Stimulated activated CD4-positive, alpha-beta T cell treated with anti-CD3 and anti-CD28 coated beads, Interleukin-1b, Interleukin-23, amount 100 ng/mL, for 48 hours (primary cell): ENCODE results near the gene NOS2.
"Not testable (repeated sequence)": the region's sequence is repeated elsewhere in the genome, so short reads cannot be mapped to it uniquely, and the experiment has no call there.

ENCODE experiments used
- DNase-seq: peaks from one replicate; pipeline ENCODE4 v3.0.0-alpha.2; 2020

Gene NOS2

DNA sequence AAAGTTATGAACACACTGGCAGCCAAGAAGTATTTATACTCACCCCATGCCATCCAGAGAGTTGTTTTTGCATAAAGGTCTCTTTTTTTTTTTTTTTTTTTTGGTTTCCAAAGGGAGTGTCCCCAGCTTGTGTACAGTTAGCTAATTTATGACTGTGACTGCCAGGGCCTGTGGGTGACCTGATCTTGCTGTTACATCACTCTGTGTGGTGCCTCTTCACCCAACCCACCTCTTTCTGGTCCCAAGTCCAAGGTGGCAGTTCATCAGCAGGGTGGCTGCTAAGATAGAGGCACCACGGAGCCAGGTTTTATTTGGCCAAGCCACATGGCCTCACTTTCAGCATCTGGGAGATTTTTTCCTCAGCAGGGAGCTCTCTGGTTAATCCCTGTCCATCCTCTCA lies at the start of gene NOS2:
NOS2 (minus strand) TSS at position 8 of the 400 bp plus-strand sequence. CDS start 1,720 bp downstream, outside the sequence.
- no peak for DNase-seq

DNA sequence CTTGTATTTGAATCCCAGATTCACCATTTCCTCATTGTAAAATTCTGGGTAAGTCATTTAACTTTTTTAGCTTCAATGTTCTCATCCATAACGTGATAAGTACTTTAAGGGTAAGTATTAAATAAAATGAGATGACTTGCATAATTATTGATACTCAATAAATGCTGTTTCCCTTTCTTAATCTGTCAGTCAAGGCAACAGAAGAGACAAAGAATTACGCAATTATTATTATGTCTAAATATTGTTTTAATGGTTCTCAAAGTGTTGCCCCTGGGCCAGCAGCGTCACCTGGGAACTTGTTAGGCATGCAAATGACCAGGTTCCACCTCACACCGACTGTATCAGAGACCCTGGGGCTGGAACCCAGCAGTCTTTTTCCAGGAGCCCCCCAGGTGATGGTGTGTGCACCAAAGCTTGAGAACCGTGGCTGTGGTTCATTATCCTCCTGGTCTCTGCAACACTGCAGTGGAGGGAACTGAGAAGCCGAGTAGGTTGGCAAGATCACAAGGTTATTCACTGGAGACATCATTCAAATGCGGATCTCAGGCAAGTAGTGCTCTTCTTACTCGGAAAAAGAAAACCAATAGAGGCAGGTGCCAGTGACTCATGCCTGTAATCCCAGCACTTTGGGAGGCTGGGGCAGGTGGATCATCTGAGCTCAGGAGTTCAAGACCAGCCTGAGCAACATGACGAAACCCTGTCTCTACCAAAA lies 49.3 kb upstream of the NOS2 start:
- DNase-seq: no peak

DNA sequence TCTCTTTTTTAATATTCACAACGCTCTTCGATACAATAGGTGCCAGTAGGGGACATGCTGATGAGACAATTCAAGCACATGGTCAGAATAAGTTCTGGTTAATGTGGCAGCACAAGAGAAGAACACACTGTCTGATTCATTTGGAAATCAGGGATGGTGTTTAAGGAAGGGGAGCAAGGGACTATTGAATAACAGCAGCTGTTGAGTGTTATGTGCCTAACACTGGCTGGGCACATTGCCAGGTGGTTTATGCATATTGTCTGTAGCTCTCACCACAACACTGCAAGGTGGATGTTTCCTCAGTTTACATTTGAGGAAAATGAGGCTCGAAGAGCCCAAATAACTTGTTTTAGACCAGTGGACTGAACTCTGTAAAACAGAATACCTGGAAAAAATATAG lies 48.6 kb upstream of the NOS2 start:
- DNase-seq: no peak

DNA sequence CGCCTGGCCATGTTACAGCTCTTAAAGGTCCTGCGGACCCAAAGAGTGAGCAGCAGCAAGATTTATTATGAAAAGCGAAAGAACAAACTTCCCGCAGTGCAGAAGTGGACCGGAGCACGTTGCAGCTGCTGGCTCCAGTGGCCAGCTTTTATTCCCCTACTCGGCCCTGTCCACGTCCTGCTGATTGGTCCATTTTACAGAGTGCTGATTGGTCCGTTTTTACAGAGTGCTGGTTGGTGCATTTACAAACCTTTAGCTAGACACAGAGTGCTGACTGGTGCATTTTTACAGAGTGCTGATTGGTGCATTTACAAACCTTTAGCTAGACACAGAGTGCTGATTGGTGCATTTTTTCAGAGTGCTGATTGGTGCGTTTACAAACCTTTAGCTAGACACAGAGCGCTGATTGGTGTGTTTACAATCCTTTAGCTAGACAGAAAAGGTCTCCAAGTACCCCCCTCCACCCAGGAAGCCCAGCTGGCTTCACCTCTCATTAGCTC lies 46.5 kb upstream of the NOS2 start:
- not testable (repeated sequence) for DNase-seq

DNA sequence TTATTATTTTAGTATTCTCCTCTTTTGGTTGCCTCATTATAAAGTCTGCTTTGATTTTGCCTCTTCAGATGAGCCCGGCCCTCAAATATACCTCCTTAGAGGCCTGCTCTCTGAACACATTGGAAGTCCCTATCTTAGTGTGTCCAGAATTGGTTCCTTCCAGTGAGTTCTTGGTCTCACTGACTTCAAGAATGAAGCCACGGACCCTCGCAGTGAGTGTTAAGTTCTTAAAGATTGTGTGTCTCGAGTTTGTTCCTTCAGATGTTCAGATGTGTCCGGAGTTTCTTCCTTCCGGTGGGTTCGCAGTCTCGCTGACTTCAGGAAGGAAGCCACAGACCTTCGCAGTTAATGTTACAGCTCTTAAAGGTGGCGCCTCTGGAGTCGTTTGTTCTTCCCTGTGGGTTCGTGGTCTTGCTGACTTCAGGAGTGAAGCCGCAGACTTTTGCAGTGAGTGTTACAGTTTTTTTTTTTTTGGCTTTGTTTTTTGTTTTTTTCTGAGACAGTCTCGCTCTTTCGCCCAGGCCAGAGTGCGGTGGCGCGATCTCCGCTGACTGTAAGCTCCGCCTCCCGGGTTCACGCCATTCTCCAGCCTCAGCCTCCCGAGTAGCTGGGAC lies 45.8 kb upstream of the NOS2 start:
- DNase-seq: peak; percentile 10

DNA sequence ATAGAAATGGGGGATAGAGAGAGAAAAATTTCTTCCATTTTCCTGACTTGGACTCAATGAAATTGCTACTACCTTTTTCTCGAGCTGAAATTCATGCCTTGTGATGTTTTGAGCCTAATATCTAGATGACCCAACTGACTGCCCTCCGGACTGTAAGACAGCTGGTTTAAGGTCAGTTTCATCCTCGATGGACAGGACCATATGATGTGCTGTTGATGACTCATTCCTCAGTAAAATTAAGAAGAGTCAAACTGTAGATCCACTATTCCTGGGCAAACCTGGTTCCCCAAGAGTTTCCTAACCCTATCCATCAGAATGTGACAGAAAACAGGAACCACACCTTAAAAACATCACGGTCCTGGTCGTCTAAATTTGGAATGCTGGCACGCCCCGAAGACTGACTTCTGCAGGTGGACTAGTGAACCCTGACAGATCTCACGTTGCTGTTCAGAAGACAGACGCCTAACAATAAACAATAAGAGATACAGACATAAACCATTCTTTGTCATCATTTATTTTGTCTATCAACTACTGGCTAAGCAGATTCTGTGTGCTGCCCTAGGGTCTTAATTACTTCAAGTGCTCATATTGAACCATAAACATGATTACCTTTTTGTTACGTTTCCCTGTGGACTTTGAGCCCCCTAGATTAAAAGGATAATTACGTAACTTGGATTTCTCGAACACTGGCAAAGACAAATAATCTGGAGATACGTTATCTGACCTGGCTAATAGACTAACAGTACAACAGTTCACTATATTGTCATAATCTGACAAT lies 45.1 kb upstream of the NOS2 start:
- DNase-seq: no peak

DNA sequence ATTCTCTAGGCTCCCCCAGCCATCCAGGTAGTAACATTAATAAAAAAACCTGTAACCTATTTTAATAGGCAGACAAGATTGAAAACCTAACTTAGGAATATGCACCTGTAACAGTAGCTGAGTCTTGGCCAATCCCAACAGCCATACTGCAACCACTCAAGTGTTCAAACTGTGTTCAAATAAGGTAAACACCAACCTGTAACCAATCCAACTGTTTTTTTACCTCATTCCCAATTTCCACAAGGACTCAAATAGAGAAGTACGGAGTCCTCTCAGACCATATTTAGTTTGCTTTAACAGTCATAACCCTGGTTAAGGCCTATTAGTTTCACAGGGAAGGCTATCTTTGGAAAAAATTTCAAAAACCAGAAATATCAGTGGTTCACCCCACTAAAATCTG lies 40.4 kb upstream of the NOS2 start:
- DNase-seq: no peak

DNA sequence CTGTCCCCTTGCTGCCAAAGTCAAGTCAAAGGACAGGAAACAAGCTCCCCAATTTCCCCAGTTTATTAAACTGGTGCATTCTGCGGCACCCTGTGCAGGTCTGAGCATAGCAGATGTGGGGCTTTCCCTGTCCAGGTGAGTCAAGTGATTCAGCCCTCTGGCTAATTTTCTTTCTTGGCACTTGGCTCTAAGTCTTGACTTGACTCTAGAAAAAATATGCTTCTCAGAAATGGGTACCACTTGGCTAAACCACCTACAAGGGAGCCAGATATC lies 40.0 kb upstream of the NOS2 start:
- DNase-seq: not testable (repeated sequence)

DNA sequence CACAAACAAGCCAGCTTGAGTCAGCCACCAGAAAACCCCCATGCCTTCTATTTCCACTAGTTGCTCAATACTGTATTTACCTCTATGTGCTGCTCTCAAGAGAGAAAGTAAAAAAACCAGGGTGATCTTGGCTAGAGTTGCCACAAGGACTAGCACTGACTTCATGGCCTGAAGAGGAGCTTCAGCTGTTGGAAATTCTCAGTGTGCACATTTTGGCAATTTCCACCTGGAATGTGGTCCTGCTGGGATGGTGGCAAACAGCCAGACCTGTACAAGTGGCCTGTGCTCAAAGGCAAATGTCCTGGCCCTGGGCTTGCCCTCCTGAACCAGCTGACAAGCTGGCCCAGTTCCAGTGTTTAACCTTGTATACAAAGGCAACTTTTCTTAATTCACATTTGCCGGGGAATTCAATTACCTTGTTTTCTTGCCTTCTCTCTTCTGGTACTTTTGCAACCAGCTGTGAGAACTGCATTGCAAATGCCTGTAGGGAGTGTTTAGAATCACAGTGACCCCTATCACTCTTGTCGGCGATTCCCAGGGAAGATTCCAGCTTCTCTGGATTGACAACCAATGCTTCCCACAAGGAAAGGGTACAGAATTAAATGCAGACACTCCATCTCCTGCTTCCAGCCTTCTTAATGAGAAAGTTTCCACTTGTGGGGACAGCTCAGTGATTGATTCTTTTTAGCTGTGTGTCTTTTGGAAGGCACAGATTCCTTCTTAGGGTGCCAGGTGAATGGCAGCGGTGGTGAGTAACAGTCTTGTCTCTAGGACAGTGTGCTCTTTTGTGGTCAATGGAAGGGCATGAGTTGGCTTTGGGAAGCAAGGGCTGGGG lies 39.5 kb upstream of the NOS2 start:
- not testable (repeated sequence) for DNase-seq

DNA sequence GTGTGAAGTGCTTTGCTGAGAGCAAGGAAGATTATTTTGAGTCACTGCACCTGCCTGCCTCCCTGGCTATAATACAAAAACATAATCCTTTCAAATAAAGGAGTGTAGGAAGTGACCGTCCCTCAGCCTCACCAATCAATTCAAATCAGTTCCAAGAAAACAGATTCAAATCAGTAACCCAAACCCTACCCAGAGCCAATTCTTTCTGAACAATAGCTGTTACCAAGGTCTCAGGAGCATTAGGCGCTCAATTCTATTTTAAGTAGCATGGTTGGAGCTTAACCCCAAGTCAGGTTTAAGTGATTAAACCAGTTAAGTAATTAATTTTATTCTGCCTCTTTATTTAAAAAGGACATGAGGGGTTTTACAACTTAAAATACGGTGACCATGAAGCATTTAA lies 38.3 kb upstream of the NOS2 start:
- not testable (repeated sequence) for DNase-seq

DNA sequence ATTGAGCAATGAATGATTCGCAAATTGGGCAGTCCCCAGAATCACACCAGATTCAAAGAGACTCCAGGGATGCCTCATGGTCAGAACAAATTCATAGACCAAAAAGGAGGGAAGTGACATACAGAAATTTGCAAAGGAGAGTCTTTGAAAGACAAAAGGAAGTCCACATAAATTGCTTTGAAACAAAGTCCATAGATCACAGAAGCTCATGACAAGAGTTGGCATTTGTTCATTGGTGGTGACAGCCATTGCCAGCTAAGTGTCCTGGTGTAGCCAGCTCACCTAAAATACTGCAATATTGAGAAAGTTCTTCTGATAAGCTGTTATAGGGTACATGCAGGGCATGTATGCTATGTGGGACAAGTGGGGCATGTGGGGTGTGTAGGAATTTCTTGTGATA lies 37.4 kb upstream of the NOS2 start:
- not testable (repeated sequence) for DNase-seq

DNA sequence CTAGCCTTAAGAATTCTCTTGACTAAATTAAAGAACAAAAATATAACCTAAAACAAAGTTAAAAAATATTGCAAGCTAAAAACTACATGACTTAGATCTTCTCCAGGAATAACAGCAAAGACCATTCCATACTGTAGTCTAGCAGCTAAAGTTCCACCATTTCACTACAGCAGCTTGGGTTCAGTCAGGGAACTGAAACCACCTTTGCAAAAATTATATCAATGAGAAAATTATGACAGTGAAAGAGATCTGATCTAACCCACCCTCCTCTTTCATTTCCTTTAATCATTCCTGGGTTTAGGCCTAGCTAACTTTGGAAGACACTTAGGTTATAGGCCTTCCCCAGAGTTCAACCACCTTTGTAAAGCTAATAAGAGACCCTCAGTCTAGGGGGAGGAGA lies 36.3 kb upstream of the NOS2 start:
- no peak for DNase-seq

DNA sequence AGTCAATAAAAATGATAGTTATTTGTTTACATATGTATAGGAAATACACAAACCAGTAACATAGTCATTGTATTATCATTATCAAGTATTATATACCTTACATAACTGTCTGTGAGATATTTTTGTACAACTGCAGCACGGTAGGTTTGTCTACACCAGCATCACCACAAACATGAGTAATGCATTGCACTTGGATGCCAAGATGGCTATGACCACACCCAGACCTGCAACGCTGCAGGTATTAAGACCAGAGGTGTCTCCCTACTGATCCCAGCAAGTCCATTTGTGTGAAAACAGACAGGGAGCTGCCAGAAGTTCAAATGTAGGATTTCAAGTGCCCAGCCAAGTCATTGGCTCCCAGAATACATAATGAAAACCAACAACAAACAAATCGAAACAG lies 34.2 kb upstream of the NOS2 start:
- no peak for DNase-seq

DNA sequence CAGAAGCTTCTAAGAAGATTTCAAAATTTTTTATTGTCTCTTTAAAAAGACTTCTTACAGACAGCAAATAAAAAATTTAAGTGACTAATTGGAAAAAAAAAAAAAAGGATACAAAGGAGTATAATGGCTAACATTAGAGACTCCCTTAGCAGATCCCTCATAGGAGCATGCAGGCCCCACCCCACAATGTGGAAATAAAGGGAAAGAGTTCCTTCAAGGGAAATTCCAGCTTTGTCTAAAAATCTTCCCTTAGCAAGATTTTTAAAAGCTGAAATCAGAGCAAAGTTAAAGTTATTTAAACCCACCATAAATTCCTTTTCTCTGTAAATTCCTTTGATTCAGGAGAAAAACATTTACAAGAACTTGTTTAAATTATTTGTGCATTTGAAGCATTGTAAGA lies 32.5 kb upstream of the NOS2 start:
- no peak for DNase-seq

DNA sequence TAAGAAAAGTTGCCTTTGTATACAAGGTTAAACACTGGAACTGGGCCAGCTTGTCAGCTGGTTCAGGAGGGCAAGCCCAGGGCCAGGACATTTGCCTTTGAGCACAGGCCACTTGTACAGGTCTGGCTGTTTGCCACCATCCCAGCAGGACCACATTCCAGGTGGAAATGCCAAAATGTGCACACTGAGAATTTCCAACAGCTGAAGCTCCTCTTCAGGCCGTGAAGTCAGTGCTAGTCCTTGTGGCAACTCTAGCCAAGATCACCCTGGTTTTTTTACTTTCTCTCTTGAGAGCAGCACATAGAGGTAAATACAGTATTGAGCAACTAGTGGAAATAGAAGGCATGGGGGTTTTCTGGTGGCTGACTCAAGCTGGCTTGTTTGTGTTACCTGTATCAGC lies 29.6 kb upstream of the NOS2 start:
- DNase-seq: not testable (repeated sequence)

DNA sequence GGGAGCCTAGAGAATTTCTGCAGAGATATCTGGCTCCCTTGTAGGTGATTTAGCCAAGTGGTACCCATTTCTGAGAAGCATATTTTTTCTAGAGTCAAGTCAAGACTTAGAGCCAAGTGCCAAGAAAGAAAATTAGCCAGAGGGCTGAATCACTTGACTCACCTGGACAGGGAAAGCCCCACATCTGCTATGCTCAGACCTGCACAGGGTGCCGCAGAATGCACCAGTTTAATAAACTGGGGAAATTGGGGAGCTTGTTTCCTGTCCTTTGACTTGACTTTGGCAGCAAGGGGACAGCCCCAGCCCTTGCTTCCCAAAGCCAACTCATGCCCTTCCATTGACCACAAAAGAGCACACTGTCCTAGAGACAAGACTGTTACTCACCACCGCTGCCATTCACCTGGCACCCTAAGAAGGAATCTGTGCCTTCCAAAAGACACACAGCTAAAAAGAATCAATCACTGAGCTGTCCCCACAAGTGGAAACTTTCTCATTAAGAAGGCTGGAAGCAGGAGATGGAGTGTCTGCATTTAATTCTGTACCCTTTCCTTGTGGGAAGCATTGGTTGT lies 28.9 kb upstream of the NOS2 start:
- not testable (repeated sequence) for DNase-seq

DNA sequence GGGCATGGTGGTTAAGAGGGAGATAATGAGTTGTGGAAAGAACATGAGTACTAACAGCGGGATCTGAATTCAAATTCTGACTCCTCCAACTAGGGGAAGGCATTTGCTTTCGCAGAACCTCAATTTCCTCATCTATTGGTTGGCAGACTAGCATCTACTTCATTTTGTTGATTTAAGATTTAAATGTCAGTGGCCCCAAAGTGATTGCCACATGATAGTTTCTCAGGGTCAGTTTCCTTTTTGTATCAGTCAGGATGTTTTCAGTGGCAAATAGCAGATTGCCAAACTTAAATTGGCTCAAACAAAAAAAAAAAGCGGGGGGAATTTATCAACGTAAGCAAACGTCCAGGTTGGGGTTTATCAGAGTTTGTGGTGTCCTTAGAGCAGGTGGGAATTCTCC lies 25.1 kb upstream of the NOS2 start:
- DNase-seq: no peak

DNA sequence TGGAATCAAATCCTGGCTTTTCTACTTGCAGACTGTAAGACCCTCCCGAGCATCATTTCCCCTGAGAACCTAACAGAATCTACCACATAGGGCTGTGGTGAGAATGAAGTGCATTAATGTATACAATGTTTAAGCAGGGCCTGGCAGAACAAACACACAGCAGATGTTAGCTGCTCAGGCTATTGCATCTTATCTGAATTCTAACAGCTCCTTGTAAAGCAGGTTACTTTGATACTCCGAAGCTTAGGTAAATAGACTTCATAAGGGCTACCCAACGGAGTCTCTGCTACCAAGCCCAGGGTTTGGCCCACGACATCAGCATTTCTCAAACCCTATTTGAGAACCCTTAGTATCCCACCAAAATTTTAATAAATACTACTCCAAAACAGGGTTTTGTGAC lies 24.4 kb upstream of the NOS2 start:
- no peak for DNase-seq

DNA sequence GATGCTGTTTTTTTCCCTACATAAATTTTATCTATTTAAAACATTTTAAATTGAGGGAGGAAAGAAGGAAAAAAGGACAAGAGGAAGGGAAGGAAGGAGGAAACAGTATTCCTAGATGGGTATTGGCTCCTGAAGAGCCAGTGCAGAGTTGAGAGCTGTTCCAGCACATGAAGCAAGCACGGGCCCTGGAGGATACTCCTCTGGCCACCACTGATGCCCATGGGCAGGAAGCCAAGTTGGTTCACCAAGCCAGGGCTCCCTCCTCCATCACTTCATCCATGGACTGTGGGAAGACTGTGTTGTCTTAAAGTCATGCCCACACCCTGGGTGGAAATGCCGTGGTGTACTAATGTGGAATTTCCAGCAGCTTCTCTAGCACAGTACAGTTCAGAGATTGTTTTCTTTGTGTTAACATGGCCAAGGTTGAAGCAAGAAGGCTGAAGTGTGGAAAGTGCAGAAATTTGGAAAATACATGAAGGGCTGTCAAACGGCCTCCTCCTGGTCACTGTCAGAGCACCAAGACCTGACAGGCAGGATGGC lies 23.9 kb upstream of the NOS2 start:
- DNase-seq: no peak

DNA sequence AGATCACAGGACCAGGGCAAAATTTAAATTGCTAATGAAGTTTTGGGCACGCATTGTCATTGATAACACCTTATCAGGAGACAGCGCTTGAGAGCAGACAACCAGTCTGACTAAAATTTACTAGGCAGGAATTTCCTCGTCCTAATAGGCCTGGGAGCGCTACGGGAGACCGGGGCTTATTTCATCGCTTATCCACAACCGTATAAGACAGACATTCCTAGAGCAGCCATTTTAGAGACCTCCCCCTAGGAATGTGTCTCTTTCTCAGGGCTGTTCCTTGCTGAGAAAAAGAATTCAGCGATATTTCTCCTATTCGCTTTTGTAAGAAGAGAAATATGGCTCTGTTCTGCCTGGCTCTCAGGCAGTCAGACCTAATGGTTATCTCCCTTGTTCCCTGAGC lies 21.8 kb upstream of the NOS2 start:
- not testable (repeated sequence) for DNase-seq

DNA sequence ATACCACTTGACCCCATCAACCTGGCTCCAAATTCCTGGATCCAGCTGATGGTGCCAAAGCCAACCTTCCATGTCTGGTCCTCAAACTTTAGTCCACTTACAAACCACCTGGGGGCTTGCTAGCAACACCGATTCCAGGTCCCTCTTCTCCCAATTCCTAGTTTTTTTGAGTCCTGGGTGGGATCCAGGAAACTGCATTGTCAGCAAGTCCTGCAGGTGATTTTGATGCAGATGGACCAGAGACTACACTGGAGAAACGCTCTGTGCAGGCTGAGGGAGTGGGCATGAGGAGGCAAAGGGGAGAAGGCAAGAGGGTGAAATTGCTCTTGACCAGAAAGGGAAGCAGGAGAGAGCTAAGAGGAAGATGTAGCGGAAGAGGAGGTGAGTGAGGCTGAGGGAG lies 21.0 kb upstream of the NOS2 start:
- no peak for DNase-seq

DNA sequence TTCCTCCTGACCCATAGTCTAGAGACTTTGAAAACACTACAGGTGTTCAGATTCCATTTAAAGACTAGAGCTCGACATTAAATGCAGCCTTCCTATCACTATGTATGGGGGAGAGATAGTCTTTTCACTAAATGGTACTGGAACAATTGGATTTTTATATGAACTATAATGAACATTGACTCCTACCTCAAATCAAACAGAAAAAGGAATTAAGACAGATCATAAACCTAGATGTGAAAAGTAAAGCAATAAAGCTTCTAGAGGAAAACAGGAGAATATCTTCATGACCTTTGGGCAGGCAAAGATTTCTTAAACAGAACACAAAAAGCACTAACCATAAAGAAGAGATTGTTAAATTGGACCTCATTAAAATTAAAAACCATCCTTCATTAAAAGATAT lies 18.8 kb upstream of the NOS2 start:
- DNase-seq: no peak
